SK-N-SH (cell line): Measurements from ENCODE around the gene HTR7.

ENCODE experiments used
- EP300 ChIP-seq, 2 experiments: IDR thresholded peaks; 2 replicates each; pipeline versions ENCODE4 v1.4.0 to v1.6.1; 2012; ENCODE audit warnings: borderline replicate concordance in 1 of 2, low read depth in 1 of 2, low read length in 1 of 2
- JUND ChIP-seq: IDR thresholded peaks from 2 replicates; pipeline ENCODE4 v1.4.0; 2012
- REST ChIP-seq: IDR thresholded peaks from 2 replicates; pipeline ENCODE4 v1.6.1; 2012; ENCODE audit warnings: mild to moderate bottlenecking, low read depth, low read length, moderate library complexity
- RFX5 ChIP-seq: IDR thresholded peaks from 2 replicates; pipeline ENCODE4 v1.6.1; 2012; ENCODE audit warnings: mild to moderate bottlenecking, improper control_type of control experiment, low read length
- USF2 ChIP-seq: fragments of 150-350 bp; IDR thresholded peaks from 2 replicates; pipeline ENCODE4 v1.6.1; 2017; ENCODE audit warnings: antibody characterized with exemption, low read length, low read depth, borderline replicate concordance
- TF ChIP-seq, protein P1 (sequence below): IDR thresholded peaks from 2 replicates; pipeline ENCODE4 v1.4.0; 2012; ENCODE audit warnings: low read depth
- TF ChIP-seq, protein P2 (sequence below): fragments of 200-600 bp; sonication (generic); IDR thresholded peaks from 2 replicates; pipeline ENCODE4 v1.6.1; 2017; ENCODE audit warnings: antibody characterized with exemption, mild to moderate bottlenecking, moderate library complexity

- TF ChIP-seq, protein P1, sequence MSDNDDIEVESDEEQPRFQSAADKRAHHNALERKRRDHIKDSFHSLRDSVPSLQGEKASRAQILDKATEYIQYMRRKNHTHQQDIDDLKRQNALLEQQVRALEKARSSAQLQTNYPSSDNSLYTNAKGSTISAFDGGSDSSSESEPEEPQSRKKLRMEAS: no peak
- TF ChIP-seq EP300 (IDR thresholded peaks at IDR 0.05; ENCODE audit: borderline replicate concordance in 1 of 2, low read depth in 1 of 2, low read length in 1 of 2): no peak
- TF ChIP-seq, protein P2, sequence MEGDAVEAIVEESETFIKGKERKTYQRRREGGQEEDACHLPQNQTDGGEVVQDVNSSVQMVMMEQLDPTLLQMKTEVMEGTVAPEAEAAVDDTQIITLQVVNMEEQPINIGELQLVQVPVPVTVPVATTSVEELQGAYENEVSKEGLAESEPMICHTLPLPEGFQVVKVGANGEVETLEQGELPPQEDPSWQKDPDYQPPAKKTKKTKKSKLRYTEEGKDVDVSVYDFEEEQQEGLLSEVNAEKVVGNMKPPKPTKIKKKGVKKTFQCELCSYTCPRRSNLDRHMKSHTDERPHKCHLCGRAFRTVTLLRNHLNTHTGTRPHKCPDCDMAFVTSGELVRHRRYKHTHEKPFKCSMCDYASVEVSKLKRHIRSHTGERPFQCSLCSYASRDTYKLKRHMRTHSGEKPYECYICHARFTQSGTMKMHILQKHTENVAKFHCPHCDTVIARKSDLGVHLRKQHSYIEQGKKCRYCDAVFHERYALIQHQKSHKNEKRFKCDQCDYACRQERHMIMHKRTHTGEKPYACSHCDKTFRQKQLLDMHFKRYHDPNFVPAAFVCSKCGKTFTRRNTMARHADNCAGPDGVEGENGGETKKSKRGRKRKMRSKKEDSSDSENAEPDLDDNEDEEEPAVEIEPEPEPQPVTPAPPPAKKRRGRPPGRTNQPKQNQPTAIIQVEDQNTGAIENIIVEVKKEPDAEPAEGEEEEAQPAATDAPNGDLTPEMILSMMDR: no peak
- no peak for TF ChIP-seq REST
- TF ChIP-seq JUND: no peak
- no peak for TF ChIP-seq USF2
- no peak for TF ChIP-seq RFX5
Observed at GRCh38 chr10:90893190-90893589, 35.4 kb upstream of the HTR7 start.
